Neuron (in vitro differentiated cells): ENCODE results near the gene S1PR3.

ENCODE experiments used
- H2AFZ ChIP-seq: one replicate; pipeline ENCODE4 v1.6.1; 2013; ENCODE audit warnings: low read depth, mild to moderate bottlenecking, inconsistent platforms, low read length, moderate library complexity
- H3K27me3 ChIP-seq: one replicate; pipeline ENCODE4 v1.6.1; 2013; ENCODE audit warnings: low read length; ENCODE audit not compliant: insufficient read depth
- H3K36me3 ChIP-seq: one replicate; pipeline ENCODE4 v1.6.1; 2013; ENCODE audit warnings: low read length; ENCODE audit not compliant: insufficient read depth
- H3K4me1 ChIP-seq: one replicate; pipeline ENCODE4 v1.6.1; 2013; ENCODE audit warnings: low read length; ENCODE audit not compliant: insufficient read depth
- H3K4me3 ChIP-seq: 2 replicates; pipeline ENCODE4 v1.5.1; 2013; ENCODE audit warnings: mild to moderate bottlenecking, low read length, moderate library complexity
- H3K9me3 ChIP-seq: one replicate; pipeline ENCODE4 v1.6.1; 2013; ENCODE audit warnings: low read length

The S1PR3 gene

GRCh38 chr9:89025553-89025952 lies 34.3 kb downstream of the S1PR3 start:
- H3K4me3 ChIP-seq = no peak overlapping the region
- no peaks in the 10 kb centered on the region for H3K36me3 ChIP-seq
- peaks cover 5% of the 10 kb centered on the region for H3K9me3 ChIP-seq
- H2AFZ ChIP-seq = no peak overlapping the region
- peaks cover 18% of the 10 kb centered on the region for H3K4me1 ChIP-seq
- H3K27me3 ChIP-seq = no peaks in the 10 kb centered on the region

GRCh38 chr9:89026876-89027275 lies 35.6 kb downstream of the S1PR3 start:
- Histone ChIP-seq H3K9me3 (peaks cover 6% of the 10 kb centered on the region), H3K4me3 (no peak overlapping the region), H3K27me3 (no peaks in the 10 kb centered on the region), H3K36me3 (no peaks in the 10 kb centered on the region), H2AFZ (no peak overlapping the region), H3K4me1 (peaks cover 12% of the 10 kb centered on the region)

GRCh38 chr9:89029788-89030187 lies 38.5 kb downstream of the S1PR3 start:
- H3K4me3 ChIP-seq = no peak overlapping the region
- peaks cover 4% of the 10 kb centered on the region for H3K36me3 ChIP-seq
- peaks cover 6% of the 10 kb centered on the region for H3K9me3 ChIP-seq
- H3K27me3 ChIP-seq = no peaks in the 10 kb centered on the region
- H2AFZ ChIP-seq = no peak overlapping the region
- no peaks in the 10 kb centered on the region for H3K4me1 ChIP-seq

- Histone ChIP-seq H2AFZ (no peak overlapping the region), H3K27me3 (no peaks in the 10 kb centered on the region), H3K9me3 (peaks cover 4% of the 10 kb centered on the region), H3K4me1 (no peaks in the 10 kb centered on the region), H3K4me3 (no peak overlapping the region), H3K36me3 (peaks cover 4% of the 10 kb centered on the region)
These were observed 40.9 kb downstream of the S1PR3 start for GRCh38 chr9:89032173-89032572.

- peaks cover 4% of the 10 kb centered on the region for H3K9me3 ChIP-seq
- peaks cover 4% of the 10 kb centered on the region for H3K36me3 ChIP-seq
- no peaks in the 10 kb centered on the region for H3K27me3 ChIP-seq
- no peak overlapping the region for H2AFZ ChIP-seq
- no peak overlapping the region for H3K4me3 ChIP-seq
- H3K4me1 ChIP-seq = no peaks in the 10 kb centered on the region
These were observed 41.4 kb downstream of the S1PR3 start for GRCh38 chr9:89032661-89033060.

- Histone ChIP-seq H3K27me3 (no peaks in the 10 kb centered on the region), H3K4me1 (no peaks in the 10 kb centered on the region), H3K4me3 (no peak overlapping the region), H2AFZ (no peak overlapping the region), H3K9me3 (peaks cover 4% of the 10 kb centered on the region), H3K36me3 (peaks cover 4% of the 10 kb centered on the region)
These were observed 45.1 kb downstream of the S1PR3 start for GRCh38 chr9:89036383-89036782.

GRCh38 chr9:89036891-89037290 lies 45.6 kb downstream of the S1PR3 start:
- H3K4me3 ChIP-seq = no peak overlapping the region
- H2AFZ ChIP-seq = no peak overlapping the region
- peaks cover 4% of the 10 kb centered on the region for H3K36me3 ChIP-seq
- no peaks in the 10 kb centered on the region for H3K4me1 ChIP-seq
- H3K9me3 ChIP-seq = peaks cover 3% of the 10 kb centered on the region
- H3K27me3 ChIP-seq = no peaks in the 10 kb centered on the region

GRCh38 chr9:89037346-89037745 lies 46.1 kb downstream of the S1PR3 start:
- Histone ChIP-seq H3K36me3 (peaks cover 4% of the 10 kb centered on the region), H3K4me1 (no peaks in the 10 kb centered on the region), H2AFZ (no peak overlapping the region), H3K9me3 (peaks cover 2% of the 10 kb centered on the region), H3K27me3 (no peaks in the 10 kb centered on the region), H3K4me3 (no peak overlapping the region)

GRCh38 chr9:89037891-89038290 lies 46.6 kb downstream of the S1PR3 start:
- peaks cover 4% of the 10 kb centered on the region for H3K36me3 ChIP-seq
- no peaks in the 10 kb centered on the region for H3K4me1 ChIP-seq
- no peak overlapping the region for H2AFZ ChIP-seq
- H3K9me3 ChIP-seq = peaks cover 2% of the 10 kb centered on the region
- H3K4me3 ChIP-seq = no peak overlapping the region
- no peaks in the 10 kb centered on the region for H3K27me3 ChIP-seq

GRCh38 chr9:89038382-89039103 lies 47.3 kb downstream of the S1PR3 start:
- H3K36me3 ChIP-seq = peaks cover under 1% of the 10 kb centered on the region
- H2AFZ ChIP-seq = no peak overlapping the region
- H3K4me3 ChIP-seq = no peak overlapping the region
- peaks cover 2% of the 10 kb centered on the region for H3K9me3 ChIP-seq
- no peaks in the 10 kb centered on the region for H3K27me3 ChIP-seq
- H3K4me1 ChIP-seq = no peaks in the 10 kb centered on the region

- H3K4me1 ChIP-seq = no peaks in the 10 kb centered on the region
- H3K27me3 ChIP-seq = no peaks in the 10 kb centered on the region
- H2AFZ ChIP-seq = no peak overlapping the region
- H3K9me3 ChIP-seq = peaks cover 2% of the 10 kb centered on the region
- no peaks in the 10 kb centered on the region for H3K36me3 ChIP-seq
- H3K4me3 ChIP-seq = no peak overlapping the region
These were observed 47.8 kb downstream of the S1PR3 start for GRCh38 chr9:89039104-89039465.

GRCh38 chr9:89039664-89040063 lies 48.4 kb downstream of the S1PR3 start:
- Histone ChIP-seq H3K4me3 (no peak overlapping the region), H3K9me3 (no peaks in the 10 kb centered on the region), H3K4me1 (no peaks in the 10 kb centered on the region), H3K27me3 (no peaks in the 10 kb centered on the region), H3K36me3 (no peaks in the 10 kb centered on the region), H2AFZ (no peak overlapping the region)

- Histone ChIP-seq H3K27me3 (no peaks in the 10 kb centered on the region), H2AFZ (no peak overlapping the region), H3K9me3 (no peaks in the 10 kb centered on the region), H3K4me3 (no peak overlapping the region), H3K4me1 (no peaks in the 10 kb centered on the region), H3K36me3 (peaks cover 15% of the 10 kb centered on the region)
These were observed 51.7 kb downstream of the S1PR3 start for GRCh38 chr9:89042984-89043383.

- no peaks in the 10 kb centered on the region for H3K27me3 ChIP-seq
- no peak overlapping the region for H3K4me3 ChIP-seq
- peaks cover 15% of the 10 kb centered on the region for H3K36me3 ChIP-seq
- H3K9me3 ChIP-seq = no peaks in the 10 kb centered on the region
- H3K4me1 ChIP-seq = no peaks in the 10 kb centered on the region
- no peak overlapping the region for H2AFZ ChIP-seq
These were observed 52.8 kb downstream of the S1PR3 start for GRCh38 chr9:89044104-89044503.
